Measurements from ENCODE around the gene PRKCB. TPM values are rescaled to one million over a fixed set of nuclear protein-coding genes. Genes with fewer than 3 reads are reported as not detected.
A peak's percentile ranks its signal among the peaks of the same experiment; 100 is the strongest.

PRKCB gene
- polyA plus RNA-seq, 3 donors = 57.4 to 87.4 (median 75.5) TPM

- 84% methylated on average over 5 of the region's 8 CpGs for WGBS (ENCODE audit: insufficient coverage)
- no peak overlapping the region for H2AFZ ChIP-seq (ENCODE audit: insufficient read depth, low read depth, low read length, poor library complexity, severe bottlenecking)
- no peak for TF ChIP-seq CTCF (IDR thresholded peaks at IDR 0.05)
- no peak for DNase-seq
- peaks cover 7 to 84% of the 10 kb centered on the region in 2 donors for H3K36me3 ChIP-seq (replicated peaks in 1 of 2; ENCODE audit: control insufficient read depth in 1 of 2, insufficient read depth in 2 of 2, low read length in 2 of 2)
- Mint-ChIP-seq H3K9me3 (peaks cover 0 to 2% (median 0%) of the 10 kb centered on the region in 7 donors), H3K27ac (peak overlapping the region in 5 of 7 donors; percentile 20 to 64 (median 51)), H3K27me3 (ENCODE audit: low read depth in 3 of 3) (no peaks in the 10 kb centered on the region), H3K4me3 (no peak overlapping the region), H3K4me1 (peaks cover 9% of the 10 kb centered on the region), H3K36me3 (peaks cover 47 to 58% of the 10 kb centered on the region in 2 donors)
- H3K4me3 ChIP-seq (replicated peaks in 1 of 3; ENCODE audit: low read depth in 2 of 3, low read length in 3 of 3) = no peak overlapping the region
- H4K20me1 ChIP-seq (ENCODE audit: insufficient read depth, low read length) = peaks cover 100% of the 10 kb centered on the region
- H3K4me1 ChIP-seq (ENCODE audit: control insufficient read depth in 1 of 2, insufficient read depth in 2 of 2, low read length in 2 of 2) = no peaks in the 10 kb centered on the region
- peaks cover 7% of the 10 kb centered on the region for H3K79me2 ChIP-seq (ENCODE audit: insufficient read depth, low read length)
- H3K9ac ChIP-seq (ENCODE audit: insufficient read depth, low read length, poor library complexity, severe bottlenecking) = no peak overlapping the region
- no peaks in the 10 kb centered on the region for H3K9me3 ChIP-seq (replicated peaks in 1 of 2; ENCODE audit: control insufficient read depth in 1 of 2, insufficient read depth in 1 of 2, low read length in 2 of 2)
- no peaks in the 10 kb centered on the region for H3K27me3 ChIP-seq (ENCODE audit: control insufficient read depth in 2 of 2, insufficient read depth in 2 of 2, low read length in 2 of 2)
- H3K27ac ChIP-seq (ENCODE audit: low read depth in 1 of 2, low read length in 2 of 2) = peak overlapping the region in 1 of 2 donors; percentile 31
- intact Hi-C loops (cut with micrococcal nuclease) = no loop called here
- H3K4me2 ChIP-seq (replicated peaks; ENCODE audit: extremely low read depth, low read length, poor library complexity, severe bottlenecking) = no peak overlapping the region
Observed at GRCh38 chr16:24071666-24072360, 236.0 kb downstream of the PRKCB start.

- Histone ChIP-seq H4K20me1 (ENCODE audit: insufficient read depth, low read length) (peaks cover 100% of the 10 kb centered on the region), H2AFZ (ENCODE audit: insufficient read depth, low read depth, low read length, poor library complexity, severe bottlenecking) (no peak overlapping the region), H3K4me1 (ENCODE audit: control insufficient read depth in 1 of 2, insufficient read depth in 2 of 2, low read length in 2 of 2) (no peaks in the 10 kb centered on the region), H3K9me3 (replicated peaks in 1 of 2; ENCODE audit: control insufficient read depth in 1 of 2, insufficient read depth in 1 of 2, low read length in 2 of 2) (no peaks in the 10 kb centered on the region), H3K27ac (ENCODE audit: low read depth in 1 of 2, low read length in 2 of 2) (peak overlapping the region in 1 of 2 donors; percentile 27), H3K79me2 (ENCODE audit: insufficient read depth, low read length) (peaks cover 6% of the 10 kb centered on the region), H3K4me2 (replicated peaks; ENCODE audit: extremely low read depth, low read length, poor library complexity, severe bottlenecking) (no peak overlapping the region), H3K36me3 (replicated peaks in 1 of 2; ENCODE audit: control insufficient read depth in 1 of 2, insufficient read depth in 2 of 2, low read length in 2 of 2) (peaks cover 7 to 86% of the 10 kb centered on the region in 2 donors), H3K4me3 (replicated peaks in 1 of 3; ENCODE audit: low read depth in 2 of 3, low read length in 3 of 3) (no peak overlapping the region), H3K27me3 (ENCODE audit: control insufficient read depth in 2 of 2, insufficient read depth in 2 of 2, low read length in 2 of 2) (no peaks in the 10 kb centered on the region), H3K9ac (ENCODE audit: insufficient read depth, low read length, poor library complexity, severe bottlenecking) (no peak overlapping the region)
- no peak for DNase-seq
- intact Hi-C loops (cut with micrococcal nuclease) = no loop called here
- Mint-ChIP-seq H3K9me3 (peaks cover 0 to 2% (median 0%) of the 10 kb centered on the region in 7 donors), H3K4me1 (peaks cover 9% of the 10 kb centered on the region), H3K27me3 (ENCODE audit: low read depth in 3 of 3) (no peaks in the 10 kb centered on the region), H3K36me3 (peaks cover 46 to 53% of the 10 kb centered on the region in 2 donors), H3K27ac (peak overlapping the region in 3 of 7 donors; percentile 2 to 48 (median 15)), H3K4me3 (no peak overlapping the region)
- no peak for TF ChIP-seq CTCF (IDR thresholded peaks at IDR 0.05)
- WGBS (ENCODE audit: insufficient coverage) = 92% methylated on average over 5 of the region's 8 CpGs
Observed at GRCh38 chr16:24073321-24073720, 237.5 kb downstream of the PRKCB start.

All from CD14-positive monocyte (primary cell).